ENCODE data around the gene TTLL9.

DNA sequence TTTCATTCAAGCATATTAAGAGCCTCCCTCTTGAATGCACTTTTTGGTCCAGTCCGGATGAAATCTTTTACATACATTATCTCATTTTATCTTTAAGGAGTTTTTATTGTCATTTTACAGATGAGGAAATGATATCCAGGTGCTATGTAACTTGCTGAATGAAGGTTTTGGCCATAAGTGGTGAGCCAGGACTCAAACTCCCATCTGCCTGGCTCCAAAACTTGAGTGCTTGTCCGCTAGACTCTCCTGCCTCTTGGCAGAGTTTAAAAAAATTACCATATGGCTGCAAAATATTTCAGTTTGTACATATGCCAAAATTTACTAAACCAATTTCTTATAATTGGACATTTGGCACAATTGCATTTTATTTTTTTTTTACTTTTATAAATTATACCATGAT lies 69.2 kb downstream of the TTLL9 start:
- TF ChIP-seq CHCHD3 (CRISPR knock-in tag; IDR thresholded peaks at IDR 0.05) (no peak), GZF1 (CRISPR knock-in tag; IDR thresholded peaks at IDR 0.05) (no peak), ATF7-NPFF (CRISPR knock-in tag; IDR thresholded peaks at IDR 0.05; ENCODE audit: low read depth) (no peak), ZNF841 (CRISPR knock-in tag; IDR thresholded peaks at IDR 0.05; ENCODE audit: borderline replicate concordance) (no peak), JUN (CRISPR knock-in tag; IDR thresholded peaks at IDR 0.05) (no peak), FOXJ3 (CRISPR knock-in tag; IDR thresholded peaks at IDR 0.05; ENCODE audit: borderline replicate concordance) (no peak), TAF15 (IDR thresholded peaks at IDR 0.05; ENCODE audit: low read depth, low read length, poor library complexity, severe bottlenecking) (no peak), POLR2AphosphoS5 (IDR thresholded peaks at IDR 0.05; ENCODE audit: low read depth, low read length) (no peak), ETV5 (CRISPR knock-in tag; IDR thresholded peaks at IDR 0.05; ENCODE audit: borderline replicate concordance) (no peak)
- TF ChIP-seq, protein P1, sequence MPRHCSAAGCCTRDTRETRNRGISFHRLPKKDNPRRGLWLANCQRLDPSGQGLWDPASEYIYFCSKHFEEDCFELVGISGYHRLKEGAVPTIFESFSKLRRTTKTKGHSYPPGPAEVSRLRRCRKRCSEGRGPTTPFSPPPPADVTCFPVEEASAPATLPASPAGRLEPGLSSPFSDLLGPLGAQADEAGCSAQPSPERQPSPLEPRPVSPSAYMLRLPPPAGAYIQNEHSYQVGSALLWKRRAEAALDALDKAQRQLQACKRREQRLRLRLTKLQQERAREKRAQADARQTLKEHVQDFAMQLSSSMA (CRISPR knock-in tag; IDR thresholded peaks at IDR 0.05) = no peak

Measured in HepG2 (cell line).